ENCODE measurements around the gene NAPA. TPM values are rescaled to one million over a fixed set of nuclear protein-coding genes. Genes with fewer than 3 reads are reported as not detected.

NAPA gene
- total RNA-seq, 2 donors from 2014 or later = 124 to 133 TPM

- ATAC-seq (no peak), DNase-seq (no peak)
- Mint-ChIP-seq H3K4me3 (peak overlapping the region; percentile 97), H3K36me3 (ENCODE audit: low read depth) (peaks cover 2% of the 10 kb centered on the region), H3K4me1 (peaks cover 18% of the 10 kb centered on the region), H3K27ac (no peak overlapping the region), H3K27me3 (no peaks in the 10 kb centered on the region)
- H3K9me3 ChIP-seq (ENCODE audit: control insufficient read depth, low read length, poor library complexity, severe bottlenecking) = no peaks in the 10 kb centered on the region
Measured at GRCh38 chr19:47483200-47483599, 31.7 kb downstream of the NAPA start.

GRCh38 chr19:47481460-47482052 lies 33.3 kb downstream of the NAPA start:
- Mint-ChIP-seq H3K4me3 (no peak overlapping the region), H3K4me1 (peaks cover 15% of the 10 kb centered on the region), H3K27me3 (no peaks in the 10 kb centered on the region), H3K36me3 (ENCODE audit: low read depth) (peaks cover 2% of the 10 kb centered on the region), H3K27ac (peak overlapping the region; percentile 27)
- H3K9me3 ChIP-seq (ENCODE audit: control insufficient read depth, low read length, poor library complexity, severe bottlenecking) = no peaks in the 10 kb centered on the region
- ATAC-seq = no peak
- no peak for DNase-seq

- peaks cover 2% of the 10 kb centered on the region for H3K36me3 Mint-ChIP-seq (ENCODE audit: low read depth)
- H3K27ac Mint-ChIP-seq = no peak overlapping the region
- H3K9me3 ChIP-seq (ENCODE audit: control insufficient read depth, low read length, poor library complexity, severe bottlenecking) = no peaks in the 10 kb centered on the region
- no peak for DNase-seq
- no peak for ATAC-seq
- peaks cover 15% of the 10 kb centered on the region for H3K4me1 Mint-ChIP-seq
- H3K4me3 Mint-ChIP-seq = no peak overlapping the region
- no peaks in the 10 kb centered on the region for H3K27me3 Mint-ChIP-seq
Measured at GRCh38 chr19:47480658-47481057, 34.2 kb downstream of the NAPA start.

- Mint-ChIP-seq H3K36me3 (ENCODE audit: low read depth) (no peaks in the 10 kb centered on the region), H3K4me3 (no peak overlapping the region), H3K4me1 (peaks cover 10% of the 10 kb centered on the region), H3K27me3 (peaks cover 6% of the 10 kb centered on the region), H3K27ac (no peak overlapping the region)
- H3K9me3 ChIP-seq (ENCODE audit: control insufficient read depth, low read length, poor library complexity, severe bottlenecking) = no peaks in the 10 kb centered on the region
- ATAC-seq (no peak), DNase-seq (no peak)
Measured at GRCh38 chr19:47479701-47480503, 35.0 kb downstream of the NAPA start.

GRCh38 chr19:47476438-47476972 lies 38.4 kb downstream of the NAPA start:
- DNase-seq = no peak
- Mint-ChIP-seq H3K4me1 (peaks cover 3% of the 10 kb centered on the region), H3K36me3 (ENCODE audit: low read depth) (no peaks in the 10 kb centered on the region), H3K27ac (no peak overlapping the region), H3K4me3 (no peak overlapping the region), H3K27me3 (peaks cover 15% of the 10 kb centered on the region)
- no peaks in the 10 kb centered on the region for H3K9me3 ChIP-seq (ENCODE audit: control insufficient read depth, low read length, poor library complexity, severe bottlenecking)
- no peak for ATAC-seq

- Mint-ChIP-seq H3K27ac (peak overlapping the region; percentile 57), H3K36me3 (ENCODE audit: low read depth) (peaks cover 4% of the 10 kb centered on the region), H3K27me3 (peaks cover 25% of the 10 kb centered on the region), H3K4me3 (no peak overlapping the region), H3K4me1 (peaks cover 10% of the 10 kb centered on the region)
- ATAC-seq (no peak), DNase-seq (no peak)
- no peaks in the 10 kb centered on the region for H3K9me3 ChIP-seq (ENCODE audit: control insufficient read depth, low read length, poor library complexity, severe bottlenecking)
Measured at GRCh38 chr19:47475465-47475864, 39.4 kb downstream of the NAPA start.

GRCh38 chr19:47473336-47473735 lies 41.5 kb downstream of the NAPA start:
- Mint-ChIP-seq H3K36me3 (ENCODE audit: low read depth) (peaks cover 6% of the 10 kb centered on the region), H3K27ac (no peak overlapping the region), H3K4me1 (peaks cover 13% of the 10 kb centered on the region), H3K27me3 (peaks cover 47% of the 10 kb centered on the region), H3K4me3 (no peak overlapping the region)
- DNase-seq (no peak), ATAC-seq (no peak)
- H3K9me3 ChIP-seq (ENCODE audit: control insufficient read depth, low read length, poor library complexity, severe bottlenecking) = no peaks in the 10 kb centered on the region

- H3K4me1 Mint-ChIP-seq = peaks cover 13% of the 10 kb centered on the region
- ATAC-seq = peak; percentile 88
- peak within 1 kb of the TSS; percentile 37 for H3K4me3 Mint-ChIP-seq
- H3K27ac Mint-ChIP-seq = peak within 1 kb of the TSS; percentile 2
- H3K27me3 Mint-ChIP-seq = peaks cover 55% of the 10 kb centered on the region
- DNase-seq = peak; percentile 40 to 54 (median 53)
- H3K9me3 ChIP-seq (ENCODE audit: control insufficient read depth, low read length, poor library complexity, severe bottlenecking) = no peaks in the 10 kb centered on the region
- peaks cover 6% of the 10 kb centered on the region for H3K36me3 Mint-ChIP-seq (ENCODE audit: low read depth)
Measured at GRCh38 chr19:47471733-47472457, 43.0 kb downstream of the NAPA start, which contains the start of gene SLC8A2. SLC8A2 (minus strand) TSS chr19:47471893; CDS start chr19:47466403, 5,490 bp downstream.

- Mint-ChIP-seq H3K27ac (peak overlapping the region; percentile 2), H3K4me1 (peaks cover 13% of the 10 kb centered on the region), H3K27me3 (peaks cover 58% of the 10 kb centered on the region), H3K36me3 (ENCODE audit: low read depth) (peaks cover 6% of the 10 kb centered on the region), H3K4me3 (no peak overlapping the region)
- H3K9me3 ChIP-seq (ENCODE audit: control insufficient read depth, low read length, poor library complexity, severe bottlenecking) = no peaks in the 10 kb centered on the region
- ATAC-seq (no peak), DNase-seq (no peak)
Measured at GRCh38 chr19:47471381-47471732, 43.5 kb downstream of the NAPA start.

GRCh38 chr19:47470447-47471195 lies 44.2 kb downstream of the NAPA start:
- no peak for ATAC-seq
- H3K9me3 ChIP-seq (ENCODE audit: control insufficient read depth, low read length, poor library complexity, severe bottlenecking) = no peaks in the 10 kb centered on the region
- Mint-ChIP-seq H3K36me3 (ENCODE audit: low read depth) (peaks cover 6% of the 10 kb centered on the region), H3K27ac (peak overlapping the region; percentile 2), H3K27me3 (peaks cover 59% of the 10 kb centered on the region), H3K4me3 (peak overlapping the region; percentile 37), H3K4me1 (peaks cover 13% of the 10 kb centered on the region)
- DNase-seq = no peak

GRCh38 chr19:47469719-47470118 lies 45.1 kb downstream of the NAPA start:
- DNase-seq = no peak
- Mint-ChIP-seq H3K27ac (no peak overlapping the region), H3K4me3 (no peak overlapping the region), H3K36me3 (ENCODE audit: low read depth) (peaks cover 6% of the 10 kb centered on the region), H3K4me1 (peaks cover 13% of the 10 kb centered on the region), H3K27me3 (peaks cover 57% of the 10 kb centered on the region)
- no peak for ATAC-seq
- H3K9me3 ChIP-seq (ENCODE audit: control insufficient read depth, low read length, poor library complexity, severe bottlenecking) = no peaks in the 10 kb centered on the region

- Mint-ChIP-seq H3K4me1 (peaks cover 13% of the 10 kb centered on the region), H3K27ac (no peak overlapping the region), H3K36me3 (ENCODE audit: low read depth) (peaks cover 6% of the 10 kb centered on the region), H3K27me3 (peaks cover 61% of the 10 kb centered on the region), H3K4me3 (no peak overlapping the region)
- no peak for DNase-seq
- ATAC-seq = no peak
- H3K9me3 ChIP-seq (ENCODE audit: control insufficient read depth, low read length, poor library complexity, severe bottlenecking) = no peaks in the 10 kb centered on the region
Measured at GRCh38 chr19:47469363-47469700, 45.5 kb downstream of the NAPA start.

- DNase-seq = no peak
- no peaks in the 10 kb centered on the region for H3K9me3 ChIP-seq (ENCODE audit: control insufficient read depth, low read length, poor library complexity, severe bottlenecking)
- Mint-ChIP-seq H3K27me3 (peaks cover 65% of the 10 kb centered on the region), H3K4me1 (peaks cover 13% of the 10 kb centered on the region), H3K4me3 (no peak overlapping the region), H3K36me3 (ENCODE audit: low read depth) (peaks cover 6% of the 10 kb centered on the region), H3K27ac (no peak overlapping the region)
- no peak for ATAC-seq
Measured at GRCh38 chr19:47467914-47468313, 46.9 kb downstream of the NAPA start.
